ENCODE measurements around the gene PITPNM3. TPM values are rescaled to one million over a fixed set of nuclear protein-coding genes. Genes with fewer than 3 reads are reported as not detected.

Gene PITPNM3
- total RNA-seq, 4 donors from 2014 or later: 4.0 to 10.9 (median 5.6) TPM

DNA sequence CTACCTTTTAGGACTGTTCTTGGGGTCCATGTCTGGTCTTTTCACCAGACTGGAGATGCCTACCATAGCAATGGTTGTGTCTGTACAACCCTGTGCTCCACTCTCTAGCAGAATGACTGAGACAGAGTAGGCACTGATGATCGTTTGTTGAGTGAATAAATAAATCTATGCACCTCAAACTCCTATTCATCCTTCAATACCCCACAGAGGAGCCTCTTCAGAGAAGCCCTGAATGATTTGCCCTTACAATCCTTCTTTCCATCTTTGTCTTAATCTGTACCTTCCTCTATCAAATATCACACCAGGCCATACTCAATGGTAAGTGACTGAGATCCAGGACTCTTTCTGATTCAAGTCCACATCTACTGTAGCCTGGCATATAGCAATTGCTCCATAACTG, 88.8 kb downstream of the PITPNM3 start:
- no peaks in the 10 kb centered on the region for H3K9me3 ChIP-seq
- intact Hi-C loops (cut with DNase I): no loop called here
- WGBS, 2 donors: 91 to 96% methylated on average over 1 of the region's 1 CpG
- no peaks in the 10 kb centered on the region for H3K4me1 ChIP-seq
- no peak overlapping the region for H3K4me3 ChIP-seq (replicated peaks in 1 of 3)
- no peak overlapping the region for H3K27ac ChIP-seq
- TF ChIP-seq, protein P1, sequence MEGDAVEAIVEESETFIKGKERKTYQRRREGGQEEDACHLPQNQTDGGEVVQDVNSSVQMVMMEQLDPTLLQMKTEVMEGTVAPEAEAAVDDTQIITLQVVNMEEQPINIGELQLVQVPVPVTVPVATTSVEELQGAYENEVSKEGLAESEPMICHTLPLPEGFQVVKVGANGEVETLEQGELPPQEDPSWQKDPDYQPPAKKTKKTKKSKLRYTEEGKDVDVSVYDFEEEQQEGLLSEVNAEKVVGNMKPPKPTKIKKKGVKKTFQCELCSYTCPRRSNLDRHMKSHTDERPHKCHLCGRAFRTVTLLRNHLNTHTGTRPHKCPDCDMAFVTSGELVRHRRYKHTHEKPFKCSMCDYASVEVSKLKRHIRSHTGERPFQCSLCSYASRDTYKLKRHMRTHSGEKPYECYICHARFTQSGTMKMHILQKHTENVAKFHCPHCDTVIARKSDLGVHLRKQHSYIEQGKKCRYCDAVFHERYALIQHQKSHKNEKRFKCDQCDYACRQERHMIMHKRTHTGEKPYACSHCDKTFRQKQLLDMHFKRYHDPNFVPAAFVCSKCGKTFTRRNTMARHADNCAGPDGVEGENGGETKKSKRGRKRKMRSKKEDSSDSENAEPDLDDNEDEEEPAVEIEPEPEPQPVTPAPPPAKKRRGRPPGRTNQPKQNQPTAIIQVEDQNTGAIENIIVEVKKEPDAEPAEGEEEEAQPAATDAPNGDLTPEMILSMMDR (IDR thresholded peaks at IDR 0.05): no peak
- no peak for TF ChIP-seq POLR2A (IDR thresholded peaks at IDR 0.05)
- no peaks in the 10 kb centered on the region for H3K27me3 ChIP-seq
- H3K36me3 ChIP-seq: no peaks in the 10 kb centered on the region
- no peak for DNase-seq

DNA sequence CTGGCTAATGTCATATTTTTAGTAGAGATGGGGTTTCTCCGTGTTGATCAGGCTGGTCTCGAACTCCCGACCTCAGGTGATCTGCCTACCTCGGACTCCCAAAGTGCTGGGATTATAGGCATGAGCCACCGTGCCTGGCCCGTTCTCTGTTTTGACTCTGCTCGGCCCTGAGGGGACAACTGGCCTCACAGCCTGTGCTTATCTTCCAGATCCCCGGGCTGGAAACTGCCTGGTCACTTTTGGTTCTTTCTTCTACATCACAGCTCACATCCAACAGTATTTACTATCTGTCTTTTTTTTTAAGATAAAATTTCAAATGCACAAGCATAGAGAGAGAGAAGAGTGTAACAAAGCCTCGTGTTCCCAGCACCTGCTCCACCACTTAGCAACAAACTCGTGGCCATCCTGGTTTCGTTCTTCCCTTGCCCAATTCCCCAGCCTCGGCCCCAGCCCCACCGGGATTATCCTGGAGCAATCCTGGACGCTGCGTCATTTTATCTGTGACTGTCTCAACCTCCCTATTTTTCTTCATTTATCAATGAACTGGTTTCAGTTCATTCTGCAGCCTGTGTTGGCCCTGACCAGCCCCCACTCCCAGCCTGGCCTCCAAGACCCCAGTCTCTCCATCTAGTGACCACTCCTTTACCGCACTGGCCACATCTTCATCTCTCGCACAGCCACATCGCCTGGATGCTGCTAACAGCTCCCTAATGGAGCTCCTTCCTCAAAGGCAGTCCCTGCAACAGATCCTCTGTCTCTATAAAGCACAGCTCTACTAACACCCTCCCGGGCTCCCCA, 91.0 kb downstream of the PITPNM3 start:
- H3K9me3 ChIP-seq: no peaks in the 10 kb centered on the region
- intact Hi-C loops (cut with DNase I): no loop called here
- 79 to 87% methylated on average over 19 of the region's 19 CpGs for WGBS, 2 donors
- H3K27me3 ChIP-seq: no peaks in the 10 kb centered on the region
- no peaks in the 10 kb centered on the region for H3K4me1 ChIP-seq
- H3K27ac ChIP-seq: no peak overlapping the region
- H3K36me3 ChIP-seq: no peaks in the 10 kb centered on the region
- TF ChIP-seq, protein P1 (IDR thresholded peaks at IDR 0.05): no peak
- TF ChIP-seq POLR2A (IDR thresholded peaks at IDR 0.05): no peak
- H3K4me3 ChIP-seq (replicated peaks in 1 of 3): no peak overlapping the region
- DNase-seq: no peak

DNA sequence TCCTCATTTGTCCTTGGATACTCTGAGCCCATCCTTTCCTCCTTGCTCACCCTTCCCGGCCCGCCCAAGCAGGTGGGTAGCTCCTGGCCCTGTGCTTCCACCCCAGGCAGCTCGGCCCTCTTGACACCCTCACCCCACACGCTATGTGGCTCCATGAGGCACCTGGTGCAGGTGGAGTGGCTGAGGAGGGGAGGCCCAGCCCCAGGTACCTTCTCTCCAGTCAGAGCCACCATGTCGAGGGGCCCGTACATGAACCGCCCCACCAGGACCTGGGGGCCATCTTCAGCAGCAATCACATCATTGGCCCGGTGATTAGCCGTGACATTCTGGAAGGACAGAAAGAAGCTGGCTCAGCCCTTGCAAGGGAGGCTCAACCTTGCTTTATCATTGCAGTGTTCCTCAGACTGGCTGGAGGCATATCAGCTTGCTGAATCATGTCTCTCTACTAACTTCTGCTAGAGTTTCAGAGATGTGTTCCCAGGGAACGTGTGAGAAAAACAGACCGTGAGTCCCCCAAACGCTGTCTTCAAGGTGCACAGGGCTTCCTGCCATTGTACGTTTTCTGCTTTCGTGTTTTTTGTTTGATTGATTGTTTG, 91.8 kb downstream of the PITPNM3 start:
- no peaks in the 10 kb centered on the region for H3K36me3 ChIP-seq
- intact Hi-C loops (cut with DNase I): no loop called here
- H3K4me1 ChIP-seq: no peaks in the 10 kb centered on the region
- no peak overlapping the region for H3K4me3 ChIP-seq (replicated peaks in 1 of 3)
- H3K9me3 ChIP-seq: no peaks in the 10 kb centered on the region
- TF ChIP-seq, protein P1 (IDR thresholded peaks at IDR 0.05): no peak
- no peak for TF ChIP-seq POLR2A (IDR thresholded peaks at IDR 0.05)
- H3K27ac ChIP-seq: no peak overlapping the region
- DNase-seq: no peak
- no peaks in the 10 kb centered on the region for H3K27me3 ChIP-seq
- 87 to 89% methylated on average over 8 to 12 of the region's 14 CpGs for WGBS, 2 donors

DNA sequence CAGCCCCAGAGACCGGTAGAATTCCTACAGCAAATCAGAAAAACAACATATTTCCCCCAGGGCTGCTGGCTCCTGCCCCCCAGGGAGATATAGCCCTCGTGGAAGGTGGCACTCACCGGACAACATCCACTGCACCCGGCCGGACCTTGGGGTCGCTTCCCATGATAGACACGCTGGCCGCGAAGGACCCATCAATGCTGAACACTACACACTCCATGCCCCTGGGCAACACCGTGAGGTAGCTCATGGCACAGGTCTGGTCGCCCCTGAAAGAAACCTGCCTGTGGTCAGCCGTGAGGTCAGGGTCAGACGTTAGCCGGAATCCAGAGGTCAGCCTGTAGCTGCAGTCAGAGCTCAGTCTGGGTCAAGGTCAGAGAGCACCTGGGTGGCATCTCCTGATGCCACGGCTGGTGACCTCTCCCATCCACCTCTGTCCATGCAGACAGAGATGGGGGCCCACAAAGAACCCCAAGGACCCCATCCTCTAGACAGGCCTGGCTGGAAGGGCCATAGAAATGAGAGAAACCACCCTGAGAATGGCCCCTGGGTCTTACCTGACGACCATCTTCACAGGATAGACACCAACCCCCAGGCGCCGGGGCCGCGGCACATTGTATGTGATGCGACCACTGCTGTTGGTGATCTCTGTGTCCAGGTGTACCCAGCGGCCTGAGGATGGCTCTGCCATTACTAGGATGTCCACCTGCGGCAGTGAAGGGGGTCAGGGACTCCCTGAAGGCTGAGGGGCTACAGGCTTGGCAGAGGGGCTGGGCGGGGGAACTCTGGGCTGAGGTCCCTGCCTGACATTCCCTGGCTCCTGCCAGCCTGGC, 92.5 kb downstream of the PITPNM3 start:
- Histone ChIP-seq H3K4me1 (no peaks in the 10 kb centered on the region), H3K36me3 (no peaks in the 10 kb centered on the region), H3K27me3 (no peaks in the 10 kb centered on the region), H3K9me3 (no peaks in the 10 kb centered on the region), H3K4me3 (replicated peaks in 1 of 3) (no peak overlapping the region), H3K27ac (no peak overlapping the region)
- 94 to 95% methylated on average over 15 to 18 of the region's 24 CpGs for WGBS, 2 donors
- no peak for TF ChIP-seq POLR2A (IDR thresholded peaks at IDR 0.05)
- DNase-seq: no peak
- intact Hi-C loops (cut with DNase I): no loop called here

DNA sequence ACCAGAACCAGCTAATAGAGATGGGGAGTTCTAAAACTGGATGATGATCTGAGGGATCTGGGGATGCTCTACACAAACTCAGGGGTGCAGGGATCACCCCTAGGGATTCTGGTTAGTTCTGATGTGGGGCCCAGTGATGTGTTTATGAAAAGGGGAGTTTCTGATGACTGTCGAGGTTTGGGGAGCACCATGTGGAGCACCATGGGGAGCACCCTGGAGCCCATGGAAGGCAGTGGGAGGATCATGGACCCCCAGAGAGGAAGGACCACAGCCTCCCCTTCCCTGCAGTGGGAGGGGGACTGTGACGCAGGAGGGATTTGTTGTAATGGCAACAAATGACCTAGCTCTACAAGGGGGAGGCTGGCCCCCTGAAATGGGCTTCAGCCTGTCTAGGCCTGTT, 93.7 kb downstream of the PITPNM3 start:
- TF ChIP-seq POLR2A (IDR thresholded peaks at IDR 0.05): no peak
- TF ChIP-seq, protein P1 (IDR thresholded peaks at IDR 0.05): no peak
- intact Hi-C loops (cut with DNase I): no loop called here
- Histone ChIP-seq H3K4me3 (replicated peaks in 1 of 3) (no peak overlapping the region), H3K36me3 (no peaks in the 10 kb centered on the region), H3K9me3 (no peaks in the 10 kb centered on the region), H3K27ac (no peak overlapping the region), H3K4me1 (no peaks in the 10 kb centered on the region), H3K27me3 (no peaks in the 10 kb centered on the region)
- 92 to 100% methylated on average over 2 of the region's 2 CpGs for WGBS, 2 donors
- no peak for DNase-seq
